Globus pallidus (tissue), 1 donor: ENCODE data around the gene PLPP2.
"Not testable (repeated sequence)": the region's sequence is repeated elsewhere in the genome, so short reads cannot be mapped to it uniquely, and the experiment has no call there.

Source experiments
- DNase-seq: peaks from one replicate; pipeline ENCODE4 v3.0.0-alpha.2; 2015; ENCODE audit warnings: low spot score

The PLPP2 gene

DNA sequence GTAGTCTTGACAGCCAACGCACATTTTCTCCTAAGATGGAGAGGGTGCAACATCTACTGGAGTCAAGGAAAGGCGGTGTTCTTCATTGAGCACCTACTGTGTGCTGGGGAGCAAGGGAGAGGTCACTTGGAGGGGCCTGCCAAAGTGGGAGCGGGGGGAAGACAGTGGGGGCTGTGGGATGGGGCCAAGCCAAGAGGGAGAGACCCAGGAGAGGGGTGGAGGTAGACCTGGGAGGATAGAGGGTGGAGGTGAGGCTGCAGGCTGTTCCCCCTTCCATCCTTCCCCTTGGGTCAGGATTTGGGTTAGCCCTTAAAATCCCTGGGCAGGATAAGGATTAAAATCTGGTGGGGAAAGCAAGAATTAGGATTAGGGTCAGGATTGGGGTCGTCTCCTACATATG is 1.7 kb upstream of the PLPP2 start:
- DNase-seq = no peak

DNA sequence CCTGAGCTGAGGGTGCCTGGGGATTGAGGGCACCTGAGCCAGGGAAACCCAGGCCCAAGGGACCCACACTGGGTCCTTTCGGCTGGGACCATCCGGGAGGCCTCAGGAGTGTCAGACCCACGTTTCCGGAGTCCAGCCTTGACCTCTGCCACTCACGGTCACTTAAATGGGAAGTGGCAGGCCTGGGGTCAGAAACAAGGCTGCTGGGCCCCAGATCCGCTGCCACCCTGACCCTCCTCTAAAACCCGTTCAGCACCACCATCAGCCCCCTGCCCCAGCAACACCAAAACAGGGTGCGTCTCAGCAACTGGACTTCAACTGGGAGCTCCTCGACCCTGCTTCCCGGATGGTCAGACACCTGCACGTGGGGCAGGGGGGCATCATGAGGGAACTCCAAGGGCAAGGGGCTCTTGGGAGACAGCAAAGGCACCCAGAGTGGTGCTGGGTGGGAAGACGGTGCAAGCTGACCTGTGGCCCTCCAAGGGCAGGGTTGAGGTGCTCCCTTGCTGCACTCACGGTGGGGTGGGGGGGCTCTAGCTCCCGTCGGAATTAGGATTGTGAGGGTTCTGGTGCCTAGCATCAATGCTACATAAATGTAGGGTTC is 1.2 kb upstream of the PLPP2 start:
- DNase-seq = no peak

DNA sequence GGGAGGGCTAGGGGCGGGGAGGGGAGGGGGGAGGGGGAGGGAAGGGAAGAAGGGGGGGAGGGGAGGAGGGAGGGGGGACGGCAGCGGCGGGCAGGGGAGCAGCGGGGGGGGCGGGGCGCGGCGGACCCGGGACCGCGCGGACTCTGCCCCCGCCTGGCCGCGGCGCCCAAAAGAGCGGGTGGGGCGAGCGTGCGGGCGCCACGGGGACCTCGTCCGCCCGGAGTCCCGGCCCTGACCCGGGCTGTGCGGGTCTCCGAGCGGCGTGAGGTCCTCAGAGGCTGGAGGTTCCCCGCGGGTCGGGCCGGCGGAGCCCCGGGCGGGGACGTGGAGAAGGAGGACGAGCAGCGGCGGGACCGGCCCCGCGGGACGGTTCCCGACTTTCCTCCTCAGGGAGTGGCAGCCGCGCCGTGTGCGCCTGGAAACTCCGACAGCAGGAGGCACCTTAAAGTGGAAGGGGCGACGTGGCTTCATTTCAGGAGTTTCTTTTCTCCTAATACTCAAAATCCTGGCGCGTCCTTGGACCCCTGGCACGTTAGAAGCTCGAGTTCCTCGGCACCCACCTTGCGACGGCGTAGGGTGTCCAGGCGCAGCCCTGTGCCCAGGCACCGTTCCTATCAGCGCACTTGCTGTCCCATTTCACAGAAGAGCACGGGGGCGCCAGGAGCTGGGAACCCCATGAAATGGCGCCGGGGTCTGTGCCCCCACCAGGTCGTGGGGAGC is 518 bp upstream of the PLPP2 start:
- DNase-seq = peak; percentile 49

DNA sequence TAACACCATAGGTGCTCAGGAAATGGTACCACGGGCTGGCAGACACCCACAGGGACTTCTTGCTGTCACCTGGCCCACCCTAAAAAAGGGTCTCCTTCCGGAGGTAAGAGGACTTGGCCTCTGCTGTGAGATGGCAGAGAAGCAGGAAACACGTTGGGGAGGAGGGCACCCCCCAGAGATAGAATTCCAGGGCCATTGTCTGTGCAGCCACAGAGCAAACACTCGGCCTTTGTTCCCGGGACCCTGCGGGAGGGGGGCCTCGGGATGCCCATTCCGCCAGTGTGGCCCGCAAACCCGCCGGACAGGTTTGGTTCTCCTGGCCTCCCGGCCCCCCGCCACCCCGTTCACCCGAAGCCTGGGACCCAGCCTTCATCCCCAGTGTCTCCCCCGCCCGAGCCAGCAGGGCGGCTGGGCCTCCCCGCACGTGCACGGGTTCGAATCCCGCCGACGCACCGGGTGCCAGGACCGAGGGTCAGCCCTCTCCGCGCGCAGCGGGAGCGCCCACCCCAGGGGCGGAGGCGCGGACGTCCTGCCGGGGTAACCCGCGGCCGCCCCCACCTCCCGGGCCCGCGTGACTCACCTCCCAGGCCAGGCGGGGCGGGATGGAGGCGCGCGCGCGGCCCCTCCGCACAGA is 714 bp downstream of the PLPP2 start:
- peak; percentile 93 for DNase-seq

DNA sequence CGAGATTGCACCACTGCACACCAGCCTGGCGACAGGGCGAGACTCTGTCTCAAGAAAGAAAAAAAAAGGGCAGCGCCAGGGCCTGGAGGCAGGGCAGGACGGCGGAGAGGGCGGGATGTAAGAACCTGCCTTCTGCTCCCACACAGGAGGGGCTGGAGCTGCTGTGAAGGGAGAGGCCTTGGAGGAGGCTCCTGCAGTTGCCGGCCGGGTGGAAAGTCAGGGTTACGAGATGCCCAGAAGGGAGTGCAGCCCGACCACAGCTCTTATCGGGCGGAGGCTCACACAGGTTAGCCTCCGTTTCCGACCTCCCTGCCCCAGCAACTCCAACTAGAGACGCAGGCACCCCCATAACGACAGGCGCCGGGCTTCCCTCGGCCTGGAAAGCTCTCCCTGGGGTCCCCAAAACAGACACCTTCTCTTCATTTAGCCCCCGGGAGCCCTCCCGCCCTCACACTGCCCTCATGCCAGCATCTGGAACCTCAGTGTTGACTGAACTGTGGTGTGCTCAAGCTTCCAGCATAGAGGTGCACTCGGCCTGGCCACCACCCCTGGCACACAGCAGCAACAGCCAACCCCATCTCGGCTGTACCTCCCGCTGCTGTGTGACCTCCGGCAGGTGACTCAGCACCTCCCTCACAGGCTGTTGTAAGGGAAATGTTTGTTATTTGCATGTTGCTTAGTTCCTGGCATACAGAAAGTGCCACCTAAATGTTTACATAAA is 1.4 kb downstream of the PLPP2 start:
- DNase-seq = no peak

DNA sequence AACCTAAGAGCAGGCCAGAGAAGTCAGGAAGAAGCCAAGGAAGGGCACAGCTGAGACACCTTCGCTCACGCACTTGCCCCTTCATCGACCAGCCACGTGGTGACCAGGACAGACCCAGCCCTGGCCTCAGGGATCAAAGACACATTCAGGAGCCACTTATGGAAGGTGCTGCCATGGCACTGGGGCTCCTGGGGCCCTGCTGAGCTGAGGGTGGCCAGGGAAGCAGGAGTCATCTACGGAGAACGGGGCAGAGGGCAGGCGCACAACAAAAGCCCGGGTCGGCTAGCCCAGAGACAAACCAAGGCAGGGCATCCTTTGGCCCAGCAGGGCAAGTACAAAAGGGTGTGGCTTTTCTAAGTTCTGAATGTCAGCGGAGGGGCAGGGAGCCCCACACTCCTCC is 2.3 kb downstream of the PLPP2 start:
- no peak for DNase-seq

DNA sequence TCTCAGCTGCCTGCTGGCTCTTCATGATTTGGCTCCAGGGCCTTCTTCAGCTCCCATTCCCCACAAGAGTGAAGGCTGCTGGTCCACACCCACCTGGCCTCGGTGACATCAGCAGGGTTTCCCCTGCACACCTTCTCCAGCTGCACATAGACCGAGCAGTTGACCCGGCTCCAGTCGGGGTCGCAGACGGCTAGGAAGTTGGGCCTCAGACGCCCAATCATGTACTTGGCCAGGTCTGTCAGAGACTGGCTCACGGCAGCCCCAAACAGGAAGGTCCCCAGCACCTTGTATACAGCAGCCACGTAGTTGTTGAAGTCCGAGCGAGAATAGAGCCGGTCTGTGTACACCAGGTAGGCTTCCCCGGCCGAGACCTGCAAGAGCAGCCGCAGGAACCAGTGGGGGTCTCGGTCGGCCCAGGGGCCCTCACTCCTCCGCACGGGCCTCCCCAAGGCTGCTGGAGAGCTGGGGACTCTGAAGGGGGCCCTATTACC is 3.8 kb downstream of the PLPP2 start:
- DNase-seq = no peak

DNA sequence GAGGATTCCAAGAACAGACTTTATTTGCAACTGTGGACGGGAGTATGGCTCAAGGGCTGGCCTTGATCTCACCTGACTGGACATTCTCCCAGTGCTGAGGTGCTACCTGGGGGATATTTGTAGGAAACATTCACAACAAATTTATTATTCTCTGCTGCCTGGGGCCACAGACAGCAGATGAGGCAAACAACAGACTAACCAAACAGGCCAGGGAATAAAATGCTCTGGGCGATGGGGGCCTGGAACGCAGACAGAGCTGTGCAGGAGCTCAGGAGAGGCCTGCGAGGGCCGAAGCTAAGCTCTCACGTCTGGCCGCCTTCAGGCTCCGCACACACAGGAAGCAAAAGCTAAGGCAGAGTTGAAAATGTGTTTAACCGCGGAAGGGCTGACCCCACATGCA is 7.8 kb downstream of the PLPP2 start:
- no peak for DNase-seq

DNA sequence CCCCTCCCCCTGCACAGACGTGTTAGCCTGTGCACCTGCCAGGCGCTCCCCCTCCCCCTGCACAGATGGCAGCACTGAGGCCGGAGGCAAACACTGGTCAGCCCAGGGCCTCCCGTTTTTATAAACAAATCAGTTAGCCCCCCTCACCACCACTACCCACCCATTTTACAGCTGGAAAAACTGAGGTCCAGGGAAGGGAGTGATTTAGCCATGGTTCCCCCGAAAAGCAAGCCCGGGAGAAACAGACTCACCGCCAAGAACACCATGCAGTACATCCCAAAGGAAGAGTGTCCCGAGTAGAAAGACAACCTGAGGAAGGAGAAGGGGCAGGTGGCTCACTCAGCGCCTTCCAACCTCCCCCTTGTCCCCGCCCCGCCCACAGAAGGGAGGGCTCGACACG is 8.7 kb downstream of the PLPP2 start:
- DNase-seq = no peak

DNA sequence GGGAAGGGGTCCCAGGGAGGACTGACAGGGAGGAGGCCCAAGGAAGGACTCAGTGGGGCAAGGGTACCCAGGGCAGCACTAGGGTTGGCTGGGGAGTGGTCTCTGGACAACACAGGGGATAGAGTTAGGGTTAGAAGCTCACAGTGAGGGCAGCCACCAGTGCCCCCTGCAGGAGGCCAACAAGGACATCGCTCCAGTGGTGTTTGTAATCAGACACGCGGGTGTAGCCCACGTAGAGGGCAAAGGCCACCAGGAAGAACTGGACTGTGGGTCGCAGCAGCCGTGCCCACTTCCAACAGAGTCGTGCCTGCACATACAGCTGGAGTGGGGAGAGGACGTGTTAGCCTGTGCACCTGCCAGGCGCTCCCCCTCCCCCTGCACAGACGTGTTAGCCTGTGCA is 9.2 kb downstream of the PLPP2 start:
- no peak for DNase-seq

DNA sequence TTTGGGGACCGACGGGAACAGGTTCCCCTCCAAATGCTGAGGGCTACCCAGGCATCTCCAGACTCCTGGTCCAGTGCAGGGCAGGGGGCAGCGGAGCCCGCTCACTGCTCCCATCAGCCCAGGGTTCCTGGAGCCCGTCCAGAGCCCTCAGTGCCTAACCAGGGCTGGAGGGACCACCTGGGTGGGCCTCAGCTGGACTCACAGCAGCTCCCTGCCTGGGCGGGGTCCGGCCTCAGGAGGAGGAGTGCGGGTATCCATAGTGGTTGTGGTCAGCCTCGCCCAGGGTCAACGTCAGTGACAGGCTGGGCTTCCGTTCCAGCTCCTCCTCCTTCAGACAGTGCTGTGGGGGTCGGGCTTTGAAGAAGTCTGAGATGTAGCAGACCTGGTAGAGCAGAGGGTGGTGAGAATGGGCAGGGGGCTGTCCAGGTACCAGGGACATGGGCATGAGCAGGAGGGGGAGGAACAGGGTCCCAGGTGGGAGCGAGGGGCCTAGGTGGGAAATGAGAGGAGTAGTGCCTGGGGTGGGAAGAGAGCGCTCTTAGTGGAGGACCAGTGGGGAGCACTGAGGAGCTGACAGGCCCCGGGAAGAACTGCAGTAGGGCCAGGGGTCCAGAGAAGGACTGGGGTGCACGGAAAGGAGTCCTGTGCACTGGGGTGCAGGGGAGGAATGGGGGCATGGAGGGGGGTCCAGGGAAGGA is 9.9 kb downstream of the PLPP2 start:
- DNase-seq = no peak

DNA sequence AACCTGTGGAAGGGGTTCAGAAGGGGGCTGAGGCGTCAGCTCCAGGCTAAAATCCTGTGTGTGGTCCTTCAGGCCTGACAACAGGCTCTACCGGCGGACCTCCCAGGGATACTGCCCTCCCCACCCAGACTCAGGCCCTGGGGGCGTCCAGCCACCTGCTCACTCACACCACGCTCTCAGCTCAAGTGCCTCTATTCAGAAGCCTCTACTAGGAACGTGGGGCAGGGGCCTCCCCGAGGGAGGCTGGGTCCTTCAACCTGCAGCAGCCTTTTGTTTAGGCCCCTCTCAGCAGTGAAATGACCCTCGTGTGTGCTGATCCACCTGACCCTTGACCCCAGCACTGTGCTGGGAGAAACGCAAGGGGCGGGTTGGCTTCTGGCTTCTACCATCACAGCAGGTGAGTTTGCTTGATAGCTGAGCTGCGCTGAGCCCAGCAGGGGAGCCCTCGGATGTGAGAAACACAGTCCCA is 10.6 kb downstream of the PLPP2 start:
- DNase-seq = no peak

DNA sequence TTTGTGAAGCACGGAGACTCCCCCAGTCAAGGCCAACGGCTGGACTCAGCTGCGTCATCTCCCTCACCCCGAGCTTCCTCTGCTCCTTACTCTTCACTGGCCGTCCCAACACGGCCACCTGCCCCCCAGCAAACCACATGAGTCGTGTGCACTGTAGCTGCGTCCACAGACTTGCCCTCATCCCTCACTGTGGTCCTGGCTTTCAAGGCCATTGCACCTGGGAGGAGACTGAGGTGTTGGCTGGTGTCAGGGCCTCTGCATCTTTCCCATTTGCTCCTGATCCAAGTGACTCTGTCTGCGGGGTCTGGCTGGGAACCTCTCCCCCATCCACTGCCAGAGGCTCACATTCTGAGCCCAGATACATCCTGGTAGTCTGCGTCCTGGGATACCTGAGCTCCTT is 11.5 kb downstream of the PLPP2 start:
- no peak for DNase-seq

DNA sequence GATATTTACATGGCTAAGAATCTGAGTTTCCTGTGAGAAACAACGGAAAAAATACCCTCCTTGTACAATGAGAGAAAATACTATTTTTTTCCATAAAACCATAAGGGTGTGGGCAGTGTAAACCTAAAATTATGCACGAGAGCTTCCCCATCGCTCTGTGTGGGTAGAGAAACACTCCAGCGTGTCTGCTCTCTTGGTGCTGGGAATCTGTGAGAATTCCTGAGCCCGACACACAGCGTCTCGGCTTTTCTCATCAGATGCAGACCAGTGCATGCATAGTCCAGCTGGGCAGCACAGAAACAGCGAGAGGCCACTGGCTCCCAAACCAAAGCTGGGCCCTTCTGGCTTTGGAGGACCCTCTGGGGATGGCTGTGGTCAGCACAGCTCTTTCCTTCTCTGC is 12.0 kb downstream of the PLPP2 start:
- DNase-seq = no peak

DNA sequence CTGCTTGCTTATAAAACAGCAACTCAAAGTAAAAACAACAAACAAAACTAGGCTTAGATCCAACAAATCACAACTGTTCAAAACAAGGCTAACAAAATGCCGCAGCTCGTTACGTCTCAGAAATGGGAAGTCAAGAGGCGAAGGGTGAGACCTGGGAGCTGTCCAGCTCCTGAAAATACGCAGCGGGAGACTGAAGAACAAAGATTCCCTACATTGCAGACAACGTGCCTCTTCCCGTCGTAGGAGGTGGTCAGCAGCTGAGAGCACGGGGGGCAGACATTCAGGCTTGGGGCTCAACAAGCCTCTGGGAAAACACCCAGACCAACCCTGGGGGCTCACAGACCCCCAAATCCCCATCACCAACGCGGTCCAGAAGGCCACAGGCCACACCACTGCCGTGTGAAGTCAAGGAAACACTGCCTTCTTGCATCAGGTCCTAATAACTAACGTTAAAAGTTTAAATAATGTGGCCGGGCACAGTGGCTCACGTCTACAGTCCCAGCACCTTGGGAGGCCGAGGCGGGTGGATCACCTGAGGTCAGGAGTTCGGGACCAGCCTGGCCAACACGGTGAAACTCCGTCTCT is 13.5 kb downstream of the PLPP2 start:
- DNase-seq = no peak

DNA sequence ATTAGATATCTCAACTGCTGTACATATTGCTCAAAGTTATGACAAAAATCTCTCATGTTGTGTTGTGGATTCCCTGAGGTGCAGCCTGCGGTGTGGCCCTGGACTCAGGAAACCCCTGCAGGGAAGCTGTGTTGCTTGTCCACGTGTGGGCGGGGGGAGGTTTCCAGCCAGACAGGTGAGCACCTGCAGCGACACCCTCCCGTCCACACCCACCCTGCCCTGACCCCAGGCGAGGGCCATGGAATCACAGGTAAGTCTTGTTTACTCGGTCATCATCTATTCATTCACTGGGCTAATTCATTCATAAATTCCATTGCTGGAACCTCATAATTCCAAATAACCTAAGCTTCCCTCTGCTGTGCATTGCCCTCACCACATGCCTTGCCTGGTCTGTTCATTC is 14.1 kb downstream of the PLPP2 start:
- no peak for DNase-seq

DNA sequence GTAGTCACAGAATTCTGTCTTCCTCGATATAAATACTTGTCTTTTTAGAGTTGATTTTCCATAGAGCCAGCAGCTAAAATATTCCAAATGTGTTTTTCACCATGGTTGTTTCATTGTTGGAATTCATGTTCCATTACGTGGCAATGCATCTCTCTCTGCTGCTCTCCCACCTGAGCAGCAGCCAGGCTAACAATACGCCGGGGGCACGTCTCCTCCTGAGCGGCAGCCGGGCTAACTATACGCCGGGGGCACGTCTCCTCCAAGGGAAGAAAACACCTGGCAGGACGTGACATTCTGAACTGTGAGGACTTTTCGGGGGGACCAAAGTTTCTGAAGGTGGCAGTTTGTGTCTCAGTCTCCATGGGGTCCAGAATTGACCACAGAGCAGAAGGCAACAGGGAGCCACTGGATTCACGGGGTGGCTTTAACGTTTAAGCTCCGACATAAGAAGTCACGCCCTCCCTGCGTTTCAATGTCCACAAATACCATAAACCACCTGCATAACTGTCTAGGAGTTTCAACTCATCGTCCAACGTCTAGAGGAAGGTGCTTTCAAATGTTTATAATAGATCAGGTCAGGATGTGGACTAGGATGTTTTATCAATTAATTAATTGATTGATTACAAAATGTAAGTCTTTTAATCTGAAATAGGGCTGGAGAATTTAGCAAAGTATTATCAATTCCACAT is 15.1 kb downstream of the PLPP2 start:
- no peak for DNase-seq

DNA sequence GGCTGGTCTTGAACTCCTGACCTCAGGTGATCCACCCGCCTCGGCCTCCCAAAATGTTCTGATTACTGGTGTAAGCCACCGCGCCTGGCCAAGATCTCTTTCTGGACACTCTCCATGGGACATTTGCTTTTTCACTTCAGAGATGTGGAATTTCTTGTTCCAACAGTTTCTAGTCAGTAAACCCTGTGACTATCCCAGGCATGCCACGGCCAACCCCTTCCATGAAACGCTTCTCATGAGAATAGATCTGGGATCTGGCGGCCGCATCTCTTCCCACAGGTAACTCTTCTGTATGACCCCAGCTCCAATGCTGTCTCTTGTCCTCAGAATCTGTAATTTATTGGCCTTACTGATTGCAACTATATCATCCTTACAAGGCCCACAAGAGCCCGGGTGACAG is 16.2 kb downstream of the PLPP2 start:
- no peak for DNase-seq

DNA sequence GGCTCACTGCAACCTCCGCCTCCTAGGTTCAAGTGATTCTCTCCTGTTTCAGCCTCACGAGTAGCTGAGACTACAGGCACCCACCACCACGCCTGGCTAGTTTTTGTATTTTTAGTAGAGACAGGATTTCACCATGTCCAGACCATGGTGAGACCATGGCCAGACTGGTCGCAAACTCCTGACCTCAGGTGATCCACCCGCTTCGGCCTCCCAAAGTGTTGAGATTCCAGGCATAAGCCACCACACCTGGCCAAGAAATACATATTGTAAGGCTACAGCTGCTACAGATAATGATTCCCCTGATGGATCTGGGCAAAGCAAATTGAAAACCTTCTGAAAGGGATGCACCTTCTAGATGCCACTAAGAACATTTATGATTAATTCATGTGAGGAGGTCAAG is 17.8 kb downstream of the PLPP2 start:
- no peak for DNase-seq

DNA sequence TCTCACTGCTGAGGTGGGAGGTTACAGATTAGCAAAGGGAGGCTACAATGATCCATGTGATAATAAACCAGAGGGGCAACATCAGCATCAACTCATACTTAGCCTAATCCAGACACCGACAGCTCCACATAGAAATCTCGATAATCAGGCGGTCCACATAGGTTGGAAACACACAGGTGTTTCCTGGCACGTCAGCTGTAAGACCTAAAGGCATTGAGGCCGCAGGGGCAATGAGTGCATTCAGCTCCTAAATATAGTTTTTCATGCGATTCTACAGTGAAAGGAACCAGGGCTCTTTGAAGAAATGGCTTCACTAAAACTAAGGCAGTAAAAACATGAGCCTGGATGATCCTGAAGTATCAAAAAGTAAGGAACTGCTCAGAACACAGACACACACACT is 19.3 kb downstream of the PLPP2 start:
- no peak for DNase-seq

DNA sequence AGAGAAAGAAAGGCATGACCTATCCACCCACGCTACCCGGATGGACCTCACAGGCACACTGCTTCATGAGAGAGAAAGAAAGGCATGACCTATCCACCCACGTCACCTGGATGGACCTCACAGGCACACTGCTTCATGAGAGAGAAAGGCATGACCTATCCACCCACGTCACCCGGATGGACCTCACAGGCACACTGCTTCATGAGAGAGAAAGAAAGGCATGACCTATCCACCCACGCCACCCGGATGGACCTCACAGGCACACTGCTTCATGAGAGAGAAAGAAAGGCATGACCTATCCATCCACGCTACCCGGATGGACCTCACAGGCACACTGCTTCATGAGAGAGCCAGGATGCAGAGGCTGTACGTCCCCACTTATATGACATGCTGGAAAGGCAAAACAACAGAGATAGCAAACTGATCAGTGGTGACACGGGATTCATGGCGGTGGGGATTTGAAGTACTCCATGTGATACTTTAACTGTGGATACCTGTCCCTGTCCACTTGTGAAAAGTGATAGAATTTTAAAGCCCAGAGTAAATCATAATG is 20.4 kb downstream of the PLPP2 start:
- not testable (repeated sequence) for DNase-seq
